IMR-90 (cell line): ENCODE data around the gene CAMK2D. TPM values are rescaled to one million over a fixed set of nuclear protein-coding genes. Genes with fewer than 3 reads are reported as not detected.

Experiments used
- ATAC-seq: fragments of 200-7000 bp; cut with Tn5 transposase; 2 replicates; pipeline ENCODE4 v1.9.1; 2020; ENCODE audit warnings: low read depth, mild to moderate bottlenecking, moderate library complexity
- BruUV-seq: library from RNA; stranded (reverse); fragments of 400-500 nt; replicated peaks from 2 replicates; lab custom pipeline; 2021; lab: Mats Ljungman, UMichigan
- CTCF ChIA-PET: fragments of 300-600 bp; formaldehyde crosslinking; extraction: SDS; loops from one replicate; lab custom pipeline; 2021; ENCODE audit warnings: antibody characterized with exemption; lab: Yijun Ruan, JAX
- POLR2A ChIA-PET: fragments of 300-600 bp; sonication (Branson Sonifier 250); formaldehyde crosslinking; loops from one replicate; lab custom pipeline; 2022; ENCODE audit warnings: antibody characterized with exemption; ENCODE audit not compliant: unreplicated experiment; lab: Charles Lee
- DNase-seq: peaks from one replicate; pipeline ENCODE4 v3.0.0; 2013
- H2AFZ ChIP-seq: replicated peaks from 2 replicates; pipeline ENCODE3; 2013; ENCODE audit warnings: low read length, mild to moderate bottlenecking; ENCODE audit not compliant: poor library complexity
- H2AK5ac ChIP-seq: 2 replicates; pipeline ENCODE4 v1.6.1; 2013; ENCODE audit warnings: low read depth, low read length, inconsistent platforms
- H2AK9ac ChIP-seq: replicated peaks from 2 replicates; pipeline ENCODE3; 2013; ENCODE audit warnings: mild to moderate bottlenecking, low read depth, low read length, moderate library complexity; ENCODE audit not compliant: poor library complexity
- H2BK120ac ChIP-seq: 2 replicates; pipeline ENCODE4 v1.6.1; 2013; ENCODE audit warnings: low read depth, low read length, inconsistent platforms
- H2BK15ac ChIP-seq: 3 replicates; pipeline ENCODE4 v1.6.1; 2013; ENCODE audit warnings: low read depth, low read length, inconsistent platforms
- H2BK20ac ChIP-seq: 2 replicates; pipeline ENCODE4 v1.6.1; 2013; ENCODE audit warnings: low read depth, mild to moderate bottlenecking, inconsistent platforms, low read length, moderate library complexity
- H2BK5ac ChIP-seq: 2 replicates; pipeline ENCODE4 v1.6.1; 2013; ENCODE audit warnings: mild to moderate bottlenecking, low read depth, low read length, inconsistent platforms; ENCODE audit not compliant: poor library complexity, severe bottlenecking
- H3K14ac ChIP-seq: replicated peaks from 2 replicates; pipeline ENCODE4 v1.6.1; 2013; ENCODE audit warnings: low read depth, low read length, inconsistent platforms
- H3K18ac ChIP-seq: 2 replicates; pipeline ENCODE4 v1.6.1; 2013; ENCODE audit warnings: low read depth, low read length, control low read depth
- H3K23ac ChIP-seq: 2 replicates; pipeline ENCODE4 v1.6.1; 2013; ENCODE audit warnings: low read depth, low read length, inconsistent platforms
- H3K27ac ChIP-seq: 2 replicates; pipeline ENCODE4 v1.5.1; 2013; ENCODE audit warnings: mild to moderate bottlenecking, control low read depth, low read length; ENCODE audit not compliant: insufficient read depth
- H3K27me3 ChIP-seq: 2 replicates; pipeline ENCODE4 v1.6.1; 2013; ENCODE audit warnings: low read length; ENCODE audit not compliant: control insufficient read depth, insufficient read depth
- H3K36me3 ChIP-seq: 2 replicates; pipeline ENCODE4 v1.6.1; 2013; ENCODE audit warnings: low read length, mixed read lengths; ENCODE audit not compliant: control insufficient read depth, insufficient read depth
- H3K4ac ChIP-seq: 2 replicates; pipeline ENCODE4 v1.6.1; 2013; ENCODE audit warnings: low read depth, low read length, inconsistent platforms
- H3K4me1 ChIP-seq: 2 replicates; pipeline ENCODE4 v1.6.1; 2013; ENCODE audit warnings: low read length, mixed read lengths; ENCODE audit not compliant: control insufficient read depth, insufficient read depth
- H3K4me2 ChIP-seq: 2 replicates; pipeline ENCODE4 v1.6.1; 2013; ENCODE audit warnings: low read depth, mild to moderate bottlenecking, control low read depth, low read length, moderate library complexity
- H3K4me3 ChIP-seq: 2 replicates; pipeline ENCODE4 v1.5.1; 2013; ENCODE audit warnings: low read depth, mild to moderate bottlenecking, control low read depth, low read length, moderate library complexity; ENCODE audit not compliant: insufficient read depth
- H3K56ac ChIP-seq: 2 replicates; pipeline ENCODE4 v1.6.1; 2013; ENCODE audit warnings: low read length, inconsistent platforms; ENCODE audit not compliant: insufficient read depth; ENCODE audit errors: extremely low read depth
- H3K79me1 ChIP-seq, 2 experiments: 2 replicates each; pipeline ENCODE4 v1.6.1; 2013; ENCODE audit warnings: low read length in 2 of 2, inconsistent platforms in 1 of 2, low read depth in 1 of 2
- H3K9ac ChIP-seq: 2 replicates; pipeline ENCODE4 v1.6.1; 2013; ENCODE audit warnings: low read depth, low read length, control low read depth
- H3K9me1 ChIP-seq: 2 replicates; pipeline ENCODE4 v1.6.1; 2013; ENCODE audit warnings: low read length, inconsistent platforms; ENCODE audit not compliant: insufficient read depth
- H3K9me3 ChIP-seq: 2 replicates; pipeline ENCODE4 v1.6.1; 2013; ENCODE audit warnings: low read length; ENCODE audit not compliant: control insufficient read depth, insufficient read depth
- H4K20me1 ChIP-seq: 2 replicates; pipeline ENCODE4 v1.6.1; 2013; ENCODE audit warnings: low read length, inconsistent platforms; ENCODE audit not compliant: insufficient read depth
- H4K5ac ChIP-seq: 2 replicates; pipeline ENCODE4 v1.6.1; 2013; ENCODE audit warnings: mild to moderate bottlenecking, low read depth, low read length, control low read depth
- H4K8ac ChIP-seq, 2 experiments: 2 replicates each; pipeline ENCODE4 v1.6.1; 2013; ENCODE audit warnings: low read depth in 2 of 2, low read length in 2 of 2, control low read depth in 1 of 2, inconsistent platforms in 1 of 2
- H4K91ac ChIP-seq: 2 replicates; pipeline ENCODE4 v1.6.1; 2013; ENCODE audit warnings: low read depth, low read length, inconsistent platforms; ENCODE audit not compliant: insufficient read depth
- BHLHE40 ChIP-seq: fragments of 150-350 bp; IDR thresholded peaks from 2 replicates; pipeline ENCODE4 v1.6.1; 2016; ENCODE audit warnings: mild to moderate bottlenecking, low read depth, low read length
- CHD1 ChIP-seq: IDR thresholded peaks from 2 replicates; pipeline ENCODE4 v1.6.1; 2012; ENCODE audit warnings: low read depth, low read length, improper control_type of control experiment
- ELK1 ChIP-seq: fragments of 150-350 bp; IDR thresholded peaks from 2 replicates; pipeline ENCODE4 v1.6.1; 2016; ENCODE audit warnings: low read depth, mild to moderate bottlenecking, low read length, moderate library complexity, borderline replicate concordance
- FOS ChIP-seq: fragments of 150-350 bp; IDR thresholded peaks from 2 replicates; pipeline ENCODE4 v1.6.1; 2016; ENCODE audit warnings: low read depth, low read length
- MAFK ChIP-seq: IDR thresholded peaks from 2 replicates; pipeline ENCODE4 v1.6.1; 2012; ENCODE audit warnings: low read depth, low read length, improper control_type of control experiment
- MAZ ChIP-seq: IDR thresholded peaks from 2 replicates; pipeline ENCODE4 v1.6.1; 2012; ENCODE audit warnings: low read depth, mild to moderate bottlenecking, low read length, improper control_type of control experiment, moderate library complexity, borderline replicate concordance
- NFE2L2 ChIP-seq: fragments of 150-350 bp; IDR thresholded peaks from 2 replicates; pipeline ENCODE4 v1.6.1; 2016; ENCODE audit warnings: low read depth, mild to moderate bottlenecking, low read length
- POLR2A ChIP-seq: IDR thresholded peaks from 2 replicates; pipeline ENCODE4 v1.6.1; 2012; ENCODE audit warnings: mild to moderate bottlenecking, low read depth, low read length
- RCOR1 ChIP-seq: IDR thresholded peaks from 2 replicates; pipeline ENCODE4 v1.6.1; 2012; ENCODE audit warnings: mild to moderate bottlenecking, low read length, improper control_type of control experiment; ENCODE audit not compliant: insufficient replicate concordance
- WGBS, 2 experiments: methylation state at CpG; one replicate each; pipeline versions ENCODE4 v1.1.5 to v1.1.7; 2013; ENCODE audit warnings: missing lambda C conversion rate in 2 of 2; ENCODE audit not compliant: insufficient read length in 1 of 2; ENCODE audit errors: extremely low coverage in 2 of 2; 5-methylcytosine and 5-hydroxymethylcytosine counted together
- dilution Hi-C: fragments of 300-500 bp; cut with HindIII; formaldehyde crosslinking; loops from one replicate; pipeline ENCODE4 v1.14.3; 2018; ENCODE audit warnings: low sequenced_read_pairs; ENCODE audit not compliant: unreplicated experiment
- in situ Hi-C: fragments of 300-500 bp; cut with MboI; formaldehyde crosslinking; loops from 3 replicates; pipeline ENCODE4 v1.14.3; 2019; ENCODE audit warnings: low sequenced_read_pairs, inconsistent platforms, mixed read lengths
- intact Hi-C: fragments of 100-400 bp; cut with micrococcal nuclease; formaldehyde crosslinking; loops from 2 replicates; pipeline ENCODE4 v1.10.0; 2022
- polyA plus RNA-seq, 3 experiments: library from polyadenylated mRNA; depleted of rRNA; stranded (reverse); fragments of >200 nt; gene quantifications; 2 replicates each; pipeline ENCODE4 v1.2.3, GENCODE V29; 2012; ENCODE audit warnings: low replicate concordance in 1 of 3
- total RNA-seq: library from RNA; depleted of rRNA; stranded (reverse); fragments of >200 nt; gene quantifications from 2 replicates; pipeline ENCODE4 v1.2.3, GENCODE V29; 2012
- TF ChIP-seq, protein P1 (sequence below): conservative IDR thresholded peaks from 2 replicates; pipeline ENCODE4 v1.5.1; 2012; ENCODE audit warnings: mild to moderate bottlenecking, low read depth, low read length, improper control_type of control experiment

Gene CAMK2D
- total and polyA plus RNA-seq, 2 of the 4 experiments (the other 2 are of a cell fraction): 44.6 to 156 TPM

- DNase-seq (no peak), ATAC-seq (no peak)
- ChIA-PET POLR2A (no interaction called here), CTCF (no interaction called here)
- peaks cover 5 to 13% of the 10 kb centered on the region in 2 experiments; a peak in 3 of 4 replicates for H3K79me1 ChIP-seq
- no peak overlapping the region for H2BK120ac ChIP-seq
- H3K4me2 ChIP-seq: no peak overlapping the region
- no peak overlapping the region for H3K4ac ChIP-seq
- H2BK5ac ChIP-seq: no peak overlapping the region
- no peak overlapping the region for H3K23ac ChIP-seq
- intact Hi-C loops (no loop called here), in situ Hi-C loops (no loop called here), dilution Hi-C loops (no loop called here)
- no peak overlapping the region for H3K56ac ChIP-seq
- BruUV-seq: no TSS peak
- no peak overlapping the region for H2AK5ac ChIP-seq
- no peak overlapping the region for H3K4me3 ChIP-seq
- H3K9me1 ChIP-seq: peaks cover 9% of the 10 kb centered on the region
- no peak overlapping the region for H4K8ac ChIP-seq
- no peak overlapping the region for H4K91ac ChIP-seq
- H3K27ac ChIP-seq: no peak overlapping the region
- no peaks in the 10 kb centered on the region for H3K27me3 ChIP-seq
- H3K18ac ChIP-seq: no peak overlapping the region
- TF ChIP-seq BHLHE40 (no peak), ELK1 (no peak), RCOR1 (no peak), CHD1 (no peak), MAZ (no peak), MAFK (no peak), NFE2L2 (no peak), FOS (no peak), POLR2A (no peak)
- TF ChIP-seq, protein P1, sequence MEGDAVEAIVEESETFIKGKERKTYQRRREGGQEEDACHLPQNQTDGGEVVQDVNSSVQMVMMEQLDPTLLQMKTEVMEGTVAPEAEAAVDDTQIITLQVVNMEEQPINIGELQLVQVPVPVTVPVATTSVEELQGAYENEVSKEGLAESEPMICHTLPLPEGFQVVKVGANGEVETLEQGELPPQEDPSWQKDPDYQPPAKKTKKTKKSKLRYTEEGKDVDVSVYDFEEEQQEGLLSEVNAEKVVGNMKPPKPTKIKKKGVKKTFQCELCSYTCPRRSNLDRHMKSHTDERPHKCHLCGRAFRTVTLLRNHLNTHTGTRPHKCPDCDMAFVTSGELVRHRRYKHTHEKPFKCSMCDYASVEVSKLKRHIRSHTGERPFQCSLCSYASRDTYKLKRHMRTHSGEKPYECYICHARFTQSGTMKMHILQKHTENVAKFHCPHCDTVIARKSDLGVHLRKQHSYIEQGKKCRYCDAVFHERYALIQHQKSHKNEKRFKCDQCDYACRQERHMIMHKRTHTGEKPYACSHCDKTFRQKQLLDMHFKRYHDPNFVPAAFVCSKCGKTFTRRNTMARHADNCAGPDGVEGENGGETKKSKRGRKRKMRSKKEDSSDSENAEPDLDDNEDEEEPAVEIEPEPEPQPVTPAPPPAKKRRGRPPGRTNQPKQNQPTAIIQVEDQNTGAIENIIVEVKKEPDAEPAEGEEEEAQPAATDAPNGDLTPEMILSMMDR: no peak
- H4K20me1 ChIP-seq: no peaks in the 10 kb centered on the region
- H3K36me3 ChIP-seq: peaks cover 17% of the 10 kb centered on the region
- no peak overlapping the region for H3K14ac ChIP-seq
- no peak overlapping the region for H2BK15ac ChIP-seq
- no peaks in the 10 kb centered on the region for H3K9me3 ChIP-seq
- no peak overlapping the region for H3K9ac ChIP-seq
- no peak overlapping the region for H2AFZ ChIP-seq
- H2BK20ac ChIP-seq: no peak overlapping the region
- H4K5ac ChIP-seq: no peak overlapping the region
- WGBS, 2 experiments: no CpG with 5 or more reads among the region's 1 CpG
- H3K4me1 ChIP-seq: peaks cover 3% of the 10 kb centered on the region; the same call in 1 of the 2 replicates
- no peak overlapping the region for H2AK9ac ChIP-seq
Observed at GRCh38 chr4:113462286-113462685, 299.3 kb downstream of the CAMK2D start.
